ENCODE results near the gene HYDIN.
"Not testable (repeated sequence)": the region's sequence is repeated elsewhere in the genome, so short reads cannot be mapped to it uniquely, and the experiment has no call there.

DNA sequence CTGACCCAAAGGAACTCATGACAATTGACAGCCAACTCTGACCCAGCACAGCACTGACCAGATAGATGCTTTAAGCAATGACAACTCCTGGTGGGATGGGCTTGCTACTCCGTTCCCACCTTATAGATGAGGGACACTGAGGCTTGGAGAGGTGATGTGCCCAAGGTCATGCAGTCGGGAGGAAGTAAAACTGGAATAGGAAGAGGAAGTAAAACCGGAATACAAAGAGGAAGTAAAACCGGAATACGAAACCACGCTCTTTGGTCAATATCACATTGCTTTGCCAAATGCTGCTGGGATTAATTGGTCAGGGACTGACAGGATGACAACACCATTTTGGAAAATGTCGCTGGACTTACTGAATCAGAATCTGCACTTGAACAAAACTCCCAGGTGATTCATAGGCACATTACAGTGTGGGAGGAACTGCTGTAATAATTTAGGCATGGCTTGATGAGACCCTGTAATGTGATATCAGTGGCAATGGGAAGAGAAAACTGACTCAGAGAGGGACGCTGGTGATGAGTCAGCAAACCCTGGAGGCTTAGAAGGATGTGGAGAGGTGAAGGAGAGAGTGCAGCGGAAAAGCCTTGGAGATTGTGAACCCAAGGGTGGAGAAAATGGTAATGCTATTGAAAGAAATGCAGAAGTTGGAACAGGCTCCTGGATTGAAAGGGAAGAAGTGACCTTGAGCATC is 243.4 kb downstream of the HYDIN start:
- TF ChIP-seq POLR2A (IDR thresholded peaks at IDR 0.05); POLR2AphosphoS5 (IDR thresholded peaks at IDR 0.05); EP300 (IDR thresholded peaks at IDR 0.05; ENCODE audit: low read depth): not testable (repeated sequence)
- TF ChIP-seq, protein P1, sequence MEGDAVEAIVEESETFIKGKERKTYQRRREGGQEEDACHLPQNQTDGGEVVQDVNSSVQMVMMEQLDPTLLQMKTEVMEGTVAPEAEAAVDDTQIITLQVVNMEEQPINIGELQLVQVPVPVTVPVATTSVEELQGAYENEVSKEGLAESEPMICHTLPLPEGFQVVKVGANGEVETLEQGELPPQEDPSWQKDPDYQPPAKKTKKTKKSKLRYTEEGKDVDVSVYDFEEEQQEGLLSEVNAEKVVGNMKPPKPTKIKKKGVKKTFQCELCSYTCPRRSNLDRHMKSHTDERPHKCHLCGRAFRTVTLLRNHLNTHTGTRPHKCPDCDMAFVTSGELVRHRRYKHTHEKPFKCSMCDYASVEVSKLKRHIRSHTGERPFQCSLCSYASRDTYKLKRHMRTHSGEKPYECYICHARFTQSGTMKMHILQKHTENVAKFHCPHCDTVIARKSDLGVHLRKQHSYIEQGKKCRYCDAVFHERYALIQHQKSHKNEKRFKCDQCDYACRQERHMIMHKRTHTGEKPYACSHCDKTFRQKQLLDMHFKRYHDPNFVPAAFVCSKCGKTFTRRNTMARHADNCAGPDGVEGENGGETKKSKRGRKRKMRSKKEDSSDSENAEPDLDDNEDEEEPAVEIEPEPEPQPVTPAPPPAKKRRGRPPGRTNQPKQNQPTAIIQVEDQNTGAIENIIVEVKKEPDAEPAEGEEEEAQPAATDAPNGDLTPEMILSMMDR (IDR thresholded peaks at IDR 0.05): not testable (repeated sequence)
